Natural killer cell (primary cell): ENCODE results near the gene TDRKH. TPM values are rescaled to one million over a fixed set of nuclear protein-coding genes. Genes with fewer than 3 reads are reported as not detected.

ENCODE experiments used
- ATAC-seq, 3 donors: fragments of 150-1000 bp in 2 of 3; fragments of 200-7000 bp in 1 of 3; cut with Tn5 transposase; 1 replicate in 1 of 3; 2 replicates in 2 of 3; pipeline ENCODE4 v1.10.0; 2021; ENCODE audit warnings: mild to moderate bottlenecking in 2 of 3, moderate library complexity in 2 of 3
- DNase-seq, 2 donors: peaks; one replicate each; pipeline versions ENCODE4 v3.0.0 to v3.0.0-alpha.2; 2013 to 2021; ENCODE audit warnings: mixed read lengths in 1 of 2
- H3K27ac ChIP-seq: one replicate; pipeline ENCODE4 v1.5.1; 2013; ENCODE audit warnings: mild to moderate bottlenecking, low read length
- H3K27me3 ChIP-seq: one replicate; pipeline ENCODE4 v1.6.1; 2013; ENCODE audit warnings: low read length; ENCODE audit not compliant: control insufficient read depth, insufficient read depth
- H3K36me3 ChIP-seq: one replicate; pipeline ENCODE4 v1.6.1; 2013; ENCODE audit warnings: low read length; ENCODE audit not compliant: control insufficient read depth, insufficient read depth
- H3K4me1 ChIP-seq: one replicate; pipeline ENCODE4 v1.6.1; 2013; ENCODE audit warnings: low read length; ENCODE audit not compliant: control insufficient read depth, insufficient read depth
- H3K4me3 ChIP-seq: one replicate; pipeline ENCODE4 v1.5.1; 2013; ENCODE audit warnings: low read length
- H3K9me3 ChIP-seq: one replicate; pipeline ENCODE4 v1.6.1; 2013; ENCODE audit warnings: low read length; ENCODE audit not compliant: control insufficient read depth, insufficient read depth
- H3K27ac Mint-ChIP-seq, 2 donors: one replicate each; pipeline ENCODE4 v1.8.0; 2022; ENCODE audit warnings: mild to moderate bottlenecking in 2 of 2, mixed read lengths in 2 of 2, moderate library complexity in 1 of 2
- H3K27me3 Mint-ChIP-seq, 2 donors: one replicate each; pipeline ENCODE4 v1.8.0; 2022; ENCODE audit warnings: low read depth in 2 of 2, mixed read lengths in 2 of 2
- H3K36me3 Mint-ChIP-seq: one replicate; pipeline ENCODE4 v1.8.0; 2022; ENCODE audit warnings: mixed read lengths
- H3K4me1 Mint-ChIP-seq, 2 donors: one replicate each; pipeline ENCODE4 v1.8.0; 2022; ENCODE audit warnings: mixed read lengths in 2 of 2
- H3K4me3 Mint-ChIP-seq: one replicate; pipeline ENCODE4 v1.8.0; 2022; ENCODE audit warnings: mild to moderate bottlenecking, moderate library complexity, mixed read lengths
- H3K9me3 Mint-ChIP-seq, 2 donors: one replicate each; pipeline ENCODE4 v1.8.0; 2022; ENCODE audit warnings: mixed read lengths in 2 of 2
- WGBS: methylation state at CpG from one replicate; pipeline ENCODE4 v1.1.7; 2013; ENCODE audit warnings: missing lambda C conversion rate; ENCODE audit not compliant: insufficient coverage; 5-methylcytosine and 5-hydroxymethylcytosine counted together
- intact Hi-C: fragments of 100-400 bp; cut with micrococcal nuclease; formaldehyde crosslinking; loops from one replicate; pipeline ENCODE4 v1.14.2; 2022
- total RNA-seq, 4 donors: library from RNA; stranded (reverse); fragments of 120-200 nt in 1 of 4; gene quantifications; one replicate each; pipeline versions ENCODE4 v1.2.3 to v1.2.4, GENCODE V29; 2013 to 2022
- TF ChIP-seq, protein P1 (sequence below): fragments of 200-600 bp; IDR thresholded peaks from one replicate; pipeline ENCODE4 v1.8.0; 2022; ENCODE audit warnings: antibody characterized with exemption

The TDRKH gene
- total RNA-seq, 3 donors from 2014 or later (not counting 1 experiment from before 2014, with no cell fraction given), result 6.3 to 14.5 (median 8.0) TPM

DNA sequence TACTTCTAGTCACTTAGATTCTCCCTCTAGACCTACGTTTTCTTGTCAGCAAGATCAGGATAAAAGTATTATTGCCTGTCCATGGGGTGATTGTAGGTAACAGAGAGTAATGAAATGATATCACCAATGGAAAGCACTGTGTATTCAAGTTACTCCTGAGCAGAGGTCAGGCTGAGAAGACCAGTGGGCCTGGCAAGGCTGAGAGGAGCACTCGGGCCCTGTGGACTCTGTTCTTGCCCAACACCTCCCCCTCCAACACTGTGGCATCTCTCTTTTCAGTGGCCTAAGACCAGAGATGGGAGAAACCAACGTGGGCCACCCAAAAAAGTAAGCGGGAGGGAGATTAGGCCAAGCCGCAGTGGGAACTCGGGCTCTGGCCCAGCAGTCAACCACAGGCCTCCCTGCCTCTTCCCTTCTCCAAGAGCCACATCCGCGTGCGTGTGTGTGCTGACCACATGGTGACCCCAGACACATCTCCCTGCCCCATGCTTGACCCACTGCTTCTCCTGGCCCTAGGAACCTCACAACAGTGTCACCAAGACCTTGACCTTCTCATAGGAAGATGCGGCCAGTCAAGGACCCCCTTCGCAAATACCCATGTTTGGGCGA is 29.0 kb upstream of the TDRKH start:
- peaks cover 0 to 6% of the 10 kb centered on the region in 2 donors for H3K27me3 Mint-ChIP-seq
- H3K27ac Mint-ChIP-seq, result no peak overlapping the region
- Histone ChIP-seq H3K27me3 (no peaks in the 10 kb centered on the region), H3K9me3 (no peaks in the 10 kb centered on the region), H3K4me1 (peaks cover 76% of the 10 kb centered on the region), H3K36me3 (no peaks in the 10 kb centered on the region), H3K4me3 (no peak overlapping the region), H3K27ac (no peak overlapping the region)
- no peaks in the 10 kb centered on the region for H3K9me3 Mint-ChIP-seq
- DNase-seq (no peak), ATAC-seq (no peak)
- WGBS, result 71% methylated on average over 11 of the region's 12 CpGs
- H3K4me3 Mint-ChIP-seq, result no peak overlapping the region
- peaks cover 41 to 47% of the 10 kb centered on the region in 2 donors for H3K4me1 Mint-ChIP-seq
- H3K36me3 Mint-ChIP-seq, result no peaks in the 10 kb centered on the region
- intact Hi-C loops, result no loop called here
- TF ChIP-seq, protein P1, sequence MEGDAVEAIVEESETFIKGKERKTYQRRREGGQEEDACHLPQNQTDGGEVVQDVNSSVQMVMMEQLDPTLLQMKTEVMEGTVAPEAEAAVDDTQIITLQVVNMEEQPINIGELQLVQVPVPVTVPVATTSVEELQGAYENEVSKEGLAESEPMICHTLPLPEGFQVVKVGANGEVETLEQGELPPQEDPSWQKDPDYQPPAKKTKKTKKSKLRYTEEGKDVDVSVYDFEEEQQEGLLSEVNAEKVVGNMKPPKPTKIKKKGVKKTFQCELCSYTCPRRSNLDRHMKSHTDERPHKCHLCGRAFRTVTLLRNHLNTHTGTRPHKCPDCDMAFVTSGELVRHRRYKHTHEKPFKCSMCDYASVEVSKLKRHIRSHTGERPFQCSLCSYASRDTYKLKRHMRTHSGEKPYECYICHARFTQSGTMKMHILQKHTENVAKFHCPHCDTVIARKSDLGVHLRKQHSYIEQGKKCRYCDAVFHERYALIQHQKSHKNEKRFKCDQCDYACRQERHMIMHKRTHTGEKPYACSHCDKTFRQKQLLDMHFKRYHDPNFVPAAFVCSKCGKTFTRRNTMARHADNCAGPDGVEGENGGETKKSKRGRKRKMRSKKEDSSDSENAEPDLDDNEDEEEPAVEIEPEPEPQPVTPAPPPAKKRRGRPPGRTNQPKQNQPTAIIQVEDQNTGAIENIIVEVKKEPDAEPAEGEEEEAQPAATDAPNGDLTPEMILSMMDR, result no peak

DNA sequence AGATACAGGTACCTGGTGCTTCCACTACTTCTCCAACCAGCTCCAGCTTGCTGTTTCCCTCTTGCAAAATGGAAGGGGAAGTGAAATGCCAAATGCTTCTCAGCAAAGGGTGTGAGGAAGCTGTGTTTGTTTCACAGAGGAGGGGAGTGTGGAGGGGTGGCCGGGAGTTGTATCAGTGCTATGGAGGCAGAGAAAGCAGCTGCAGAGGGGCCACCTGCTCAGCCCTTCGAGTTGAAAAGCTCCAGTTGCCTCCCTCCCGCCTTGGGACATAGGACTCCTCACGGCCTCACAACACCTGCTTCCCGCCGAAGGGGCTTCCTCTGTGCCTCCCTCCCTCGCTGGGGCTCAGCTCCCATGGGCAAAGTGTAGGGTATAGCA is 27.0 kb upstream of the TDRKH start:
- Mint-ChIP-seq H3K27ac (no peak overlapping the region), H3K4me3 (no peak overlapping the region)

DNA sequence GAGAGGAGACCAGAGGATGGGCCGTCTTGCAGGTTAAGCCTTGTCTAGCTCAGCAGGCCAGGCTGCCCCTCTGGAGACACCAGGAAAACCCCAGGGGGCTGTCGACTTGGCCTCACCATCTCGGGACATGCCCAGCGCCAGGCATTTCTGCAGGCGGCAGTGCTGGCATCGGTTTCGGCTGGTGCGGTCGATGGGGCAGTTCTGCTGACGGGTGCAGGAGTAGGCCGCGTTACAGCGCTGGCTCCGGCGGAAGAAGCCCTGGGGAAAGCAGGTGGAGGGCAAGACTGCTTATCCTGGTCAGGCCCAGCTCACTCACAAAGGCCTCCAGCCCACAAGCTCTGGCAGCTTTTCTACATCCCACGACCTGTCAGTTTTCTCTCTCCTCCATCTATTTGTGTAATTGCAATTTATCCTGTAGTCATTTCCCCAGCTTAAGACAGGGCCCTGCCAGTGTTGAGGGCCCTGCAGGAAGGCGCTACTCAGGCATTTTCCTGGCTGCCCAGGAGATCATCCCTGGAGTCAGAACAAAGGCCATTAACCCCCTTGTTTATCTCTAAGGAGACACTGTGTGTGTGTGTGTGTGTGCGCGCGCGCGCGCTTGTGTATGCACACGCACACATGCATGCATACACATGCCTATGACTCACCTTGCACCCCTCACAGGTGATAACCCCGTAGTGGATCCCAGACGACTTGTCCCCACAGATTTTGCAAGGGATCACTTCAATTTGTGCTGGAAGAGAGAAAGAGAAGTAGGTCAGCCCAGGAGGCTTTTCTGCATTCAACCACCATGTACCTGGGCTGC is 26.4 kb upstream of the TDRKH start:
- H3K9me3 ChIP-seq, result no peaks in the 10 kb centered on the region
- H3K4me3 ChIP-seq, result no peak overlapping the region
- Mint-ChIP-seq H3K27ac (peak overlapping the region; percentile 3 to 64), H3K4me1 (peaks cover 45 to 51% of the 10 kb centered on the region in 2 donors), H3K9me3 (no peaks in the 10 kb centered on the region), H3K36me3 (no peaks in the 10 kb centered on the region), H3K27me3 (peaks cover 0 to 2% of the 10 kb centered on the region in 2 donors), H3K4me3 (peak overlapping the region; percentile 21)
- TF ChIP-seq, protein P1, result no peak
- H3K27me3 ChIP-seq, result no peaks in the 10 kb centered on the region
- WGBS, result 83% methylated on average over 20 of the region's 26 CpGs
- ATAC-seq, result no peak
- no peak overlapping the region for H3K27ac ChIP-seq
- intact Hi-C loops, result no loop called here
- H3K4me1 ChIP-seq, result peaks cover 76% of the 10 kb centered on the region
- no peaks in the 10 kb centered on the region for H3K36me3 ChIP-seq
- DNase-seq, result no peak

More for the DNA sequence above, 27.0 kb upstream of the TDRKH start:
- Mint-ChIP-seq H3K4me1 (peaks cover 48 to 53% of the 10 kb centered on the region in 2 donors), H3K9me3 (no peaks in the 10 kb centered on the region), H3K27me3 (peaks cover 0 to 2% of the 10 kb centered on the region in 2 donors), H3K36me3 (no peaks in the 10 kb centered on the region)
- Histone ChIP-seq H3K9me3 (no peaks in the 10 kb centered on the region), H3K27ac (no peak overlapping the region), H3K4me1 (peaks cover 81% of the 10 kb centered on the region), H3K4me3 (no peak overlapping the region), H3K36me3 (no peaks in the 10 kb centered on the region), H3K27me3 (no peaks in the 10 kb centered on the region)
- 40% methylated on average over 7 of the region's 7 CpGs for WGBS
- TF ChIP-seq, protein P1, result no peak
- DNase-seq (no peak), ATAC-seq (no peak)
- intact Hi-C loops, result no loop called here
